Measurements from ENCODE around the gene ZNF337. TPM values are rescaled to one million over a fixed set of nuclear protein-coding genes. Genes with fewer than 3 reads are reported as not detected.

Gene ZNF337
- total RNA-seq, 1 experiment from 2014 or later = 6.9 TPM

GRCh38 chr20:25730862-25731261 is 34.2 kb upstream of the ZNF337 start (continued):
- no peak for TF ChIP-seq ERG (CRISPR knock-in tag; IDR thresholded peaks at IDR 0.05)
- TF ChIP-seq E2F4 (CRISPR knock-in tag; IDR thresholded peaks at IDR 0.05; ENCODE audit: borderline replicate concordance, low read depth) = no peak
- no peak for TF ChIP-seq GTF2I (CRISPR knock-in tag; conservative IDR thresholded peaks at IDR 0.05)

GRCh38 chr20:25726357-25726756 is 29.7 kb upstream of the ZNF337 start:
- no peak overlapping the region for H3K27ac Mint-ChIP-seq
- peaks cover 4% of the 10 kb centered on the region; the same call in 1 of the 2 replicates for H3K4me1 Mint-ChIP-seq
- H3K27me3 Mint-ChIP-seq (ENCODE audit: low read depth) = no peaks in the 10 kb centered on the region
- TF ChIP-seq ARID4B (CRISPR knock-in tag; IDR thresholded peaks at IDR 0.05; ENCODE audit: borderline replicate concordance) (no peak), ZNF281 (CRISPR knock-in tag; IDR thresholded peaks at IDR 0.05) (no peak), CREM (CRISPR knock-in tag; IDR thresholded peaks at IDR 0.05) (no peak), SP1 (CRISPR knock-in tag; conservative IDR thresholded peaks at IDR 0.05) (no peak), ZBTB43 (CRISPR knock-in tag; IDR thresholded peaks at IDR 0.05) (no peak), GTF2I (CRISPR knock-in tag; conservative IDR thresholded peaks at IDR 0.05) (no peak), PREB (CRISPR knock-in tag; IDR thresholded peaks at IDR 0.05; ENCODE audit: borderline replicate concordance) (no peak), ZNF317 (CRISPR knock-in tag; IDR thresholded peaks at IDR 0.05; ENCODE audit: borderline replicate concordance, low read depth) (no peak), E2F5 (CRISPR knock-in tag; IDR thresholded peaks at IDR 0.05) (no peak), NR2C2 (CRISPR knock-in tag; IDR thresholded peaks at IDR 0.05) (no peak), ZNF416 (CRISPR knock-in tag; IDR thresholded peaks at IDR 0.05) (no peak), TEAD4 (CRISPR knock-in tag; IDR thresholded peaks at IDR 0.05) (no peak)
- no peak overlapping the region for H3K4me3 Mint-ChIP-seq
- H3K36me3 Mint-ChIP-seq = peaks cover 9% of the 10 kb centered on the region
- peaks cover 19% of the 10 kb centered on the region for H3K9me3 Mint-ChIP-seq
- ChIA-PET POLR2A (no interaction called here), CTCF (no interaction called here)
- ATAC-seq = no peak
- DNase-seq (ENCODE audit: low spot score) = no peak

Data from WTC11 (cell line).